NK-92 treated with Interleukin-12 subunit alpha and Interleukin-12 subunit beta, amount 100 ng/mL, for 24 hours (cell line): Measurements from ENCODE around the gene TBC1D16.
"Not testable (repeated sequence)": the region's sequence is repeated elsewhere in the genome, so short reads cannot be mapped to it uniquely, and the experiment has no call there.

Experiments used
- DNase-seq: peaks from one replicate; lab custom pipeline; 2025; lab: John Stamatoyannopoulos, UW

Gene TBC1D16

GRCh38 chr17:79912552-79913330 is 122.9 kb downstream of the TBC1D16 start:
- no peak for DNase-seq

GRCh38 chr17:79911430-79912399 is 124.0 kb downstream of the TBC1D16 start:
- DNase-seq = no peak

DNA sequence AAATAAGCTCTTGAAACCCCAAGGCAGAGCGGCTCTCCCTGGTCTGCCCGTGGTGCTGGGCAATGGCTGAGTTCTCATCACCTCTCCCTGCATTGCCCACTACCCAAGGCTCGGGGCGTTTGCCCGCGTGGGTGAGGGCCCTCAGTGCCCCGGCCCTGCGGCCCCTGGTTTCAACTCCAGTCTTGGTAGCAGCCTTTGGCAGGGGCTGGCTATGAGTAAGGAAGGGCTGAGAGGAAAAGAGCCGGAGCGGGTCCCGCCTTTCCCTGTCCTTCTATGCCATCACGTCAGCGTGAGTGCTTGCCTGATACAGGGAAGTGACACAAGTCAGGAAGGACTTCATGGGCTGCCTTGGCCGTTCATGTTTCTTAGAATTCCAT is 124.7 kb downstream of the TBC1D16 start:
- DNase-seq = no peak

- DNase-seq = no peak
Observed at GRCh38 chr17:79909121-79909520, 126.6 kb downstream of the TBC1D16 start.

GRCh38 chr17:79907850-79908249 is 127.8 kb downstream of the TBC1D16 start:
- DNase-seq = no peak

DNA sequence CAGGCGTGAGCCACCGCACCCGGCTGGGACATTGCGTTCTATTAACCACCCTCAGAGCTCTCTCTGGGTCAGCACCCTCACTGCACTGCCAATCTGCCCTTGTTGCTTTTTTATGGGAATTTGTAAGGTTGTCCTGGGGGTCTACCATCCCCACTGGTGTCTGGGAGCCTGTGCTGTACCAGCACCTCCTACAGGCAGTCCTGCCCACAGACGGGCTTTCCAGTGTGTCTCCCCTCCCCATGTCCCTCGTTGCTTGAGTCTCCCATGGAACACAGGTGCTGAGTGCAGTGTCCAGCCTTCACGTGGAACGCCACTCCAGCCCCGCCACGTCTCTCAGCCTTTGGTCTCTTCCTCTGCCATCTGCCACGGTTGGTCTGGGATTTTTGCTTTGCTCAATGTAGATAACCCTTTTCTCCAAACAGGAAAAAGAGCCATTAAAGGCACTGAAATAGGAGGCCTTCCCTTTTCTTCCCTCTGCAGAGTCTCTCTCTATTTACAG is 128.4 kb downstream of the TBC1D16 start:
- DNase-seq = no peak

GRCh38 chr17:79905832-79906231 is 129.8 kb downstream of the TBC1D16 start:
- no peak for DNase-seq

- no peak for DNase-seq
Observed at GRCh38 chr17:79904865-79905264, 130.8 kb downstream of the TBC1D16 start.

DNA sequence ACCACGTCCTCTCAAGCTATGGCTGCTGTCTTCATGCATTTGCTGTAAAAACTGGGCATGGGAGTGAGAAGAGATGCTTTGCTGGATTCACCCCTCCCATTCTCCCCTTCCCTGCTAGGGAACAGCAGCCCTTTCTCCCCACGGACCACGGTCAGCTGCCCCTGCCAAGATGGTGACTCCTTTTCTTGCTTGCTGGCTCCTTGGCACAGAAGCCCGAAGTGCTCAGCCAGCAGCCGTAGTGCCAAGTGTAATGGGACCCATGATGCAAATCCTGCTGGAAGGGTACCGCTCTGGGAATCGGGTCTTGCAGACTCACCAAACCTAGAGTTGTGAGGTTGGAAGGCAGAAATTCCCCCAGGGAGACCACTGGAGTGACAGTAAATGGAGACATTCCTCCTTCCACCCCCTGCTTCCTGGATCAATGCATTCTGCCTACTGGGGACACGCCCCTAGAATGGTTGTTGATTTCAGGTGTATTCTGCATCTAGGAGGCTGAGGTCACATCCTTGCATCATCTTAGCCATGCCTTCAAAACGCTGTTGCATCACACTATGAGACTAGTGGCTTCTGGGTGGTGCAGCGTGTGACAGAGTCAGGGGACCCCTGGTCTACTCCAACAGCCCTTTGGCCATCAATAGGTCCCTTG is 133.4 kb downstream of the TBC1D16 start:
- DNase-seq = peak; percentile 50

GRCh38 chr17:79901131-79901530 is 134.5 kb downstream of the TBC1D16 start:
- DNase-seq = no peak

DNA sequence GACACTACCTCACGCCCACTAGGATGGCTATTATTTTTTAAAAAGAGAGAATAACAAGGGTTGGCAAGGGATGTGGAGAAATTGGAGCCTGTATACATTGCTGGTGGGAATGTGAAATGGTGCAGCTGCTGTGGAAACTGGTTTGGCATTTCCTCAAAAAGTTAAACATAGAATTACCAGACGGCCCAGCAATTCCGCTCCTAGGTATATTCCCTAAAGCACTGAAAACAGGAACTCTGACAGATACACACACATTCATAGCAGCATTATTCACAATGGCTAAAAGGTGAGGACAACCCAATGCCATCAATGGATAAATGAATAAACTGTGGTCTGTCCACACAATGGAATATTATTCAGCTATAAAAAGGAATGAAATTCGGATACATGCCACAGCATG is 136.1 kb downstream of the TBC1D16 start:
- no peak for DNase-seq

DNA sequence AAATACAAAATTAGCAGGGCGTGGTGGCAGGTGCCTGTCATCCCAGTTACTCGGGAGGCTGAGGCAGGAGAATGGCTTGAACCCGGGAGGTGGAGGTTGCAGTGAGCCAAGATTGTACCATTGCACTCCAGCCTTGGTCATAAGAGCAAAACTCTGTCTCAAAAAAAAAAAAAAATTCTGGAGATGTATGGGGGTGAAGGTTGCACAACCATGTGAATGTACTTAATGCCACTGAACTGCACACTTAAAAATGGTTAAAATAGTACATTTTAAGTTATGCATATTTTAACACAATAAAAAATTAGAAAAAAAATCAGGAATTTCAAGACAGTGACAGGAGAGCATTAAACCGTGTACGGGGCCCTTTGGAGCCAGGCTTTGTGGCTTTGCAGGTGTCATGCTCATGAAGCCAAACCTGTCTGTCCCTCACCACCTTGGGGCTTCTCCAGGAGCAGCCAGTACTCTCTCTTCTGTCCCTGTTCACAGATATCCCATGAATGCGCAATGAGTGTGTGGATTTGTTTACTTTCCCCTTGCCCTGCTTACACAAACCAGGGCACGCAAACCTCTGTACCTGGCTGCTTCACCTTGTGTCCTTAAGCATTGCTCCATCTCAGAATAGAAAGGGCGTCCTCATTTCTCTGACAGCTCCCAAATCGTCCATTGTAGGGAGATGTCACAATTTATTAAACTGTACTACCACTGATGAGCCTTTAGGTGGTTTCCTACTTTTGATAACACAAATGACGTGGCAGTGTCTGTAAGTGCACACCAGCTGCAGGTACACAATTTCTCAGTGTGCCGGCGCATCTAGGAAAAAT is 138.2 kb downstream of the TBC1D16 start:
- no peak for DNase-seq

- DNase-seq = not testable (repeated sequence)
Observed at GRCh38 chr17:79893457-79893856, 142.2 kb downstream of the TBC1D16 start.

DNA sequence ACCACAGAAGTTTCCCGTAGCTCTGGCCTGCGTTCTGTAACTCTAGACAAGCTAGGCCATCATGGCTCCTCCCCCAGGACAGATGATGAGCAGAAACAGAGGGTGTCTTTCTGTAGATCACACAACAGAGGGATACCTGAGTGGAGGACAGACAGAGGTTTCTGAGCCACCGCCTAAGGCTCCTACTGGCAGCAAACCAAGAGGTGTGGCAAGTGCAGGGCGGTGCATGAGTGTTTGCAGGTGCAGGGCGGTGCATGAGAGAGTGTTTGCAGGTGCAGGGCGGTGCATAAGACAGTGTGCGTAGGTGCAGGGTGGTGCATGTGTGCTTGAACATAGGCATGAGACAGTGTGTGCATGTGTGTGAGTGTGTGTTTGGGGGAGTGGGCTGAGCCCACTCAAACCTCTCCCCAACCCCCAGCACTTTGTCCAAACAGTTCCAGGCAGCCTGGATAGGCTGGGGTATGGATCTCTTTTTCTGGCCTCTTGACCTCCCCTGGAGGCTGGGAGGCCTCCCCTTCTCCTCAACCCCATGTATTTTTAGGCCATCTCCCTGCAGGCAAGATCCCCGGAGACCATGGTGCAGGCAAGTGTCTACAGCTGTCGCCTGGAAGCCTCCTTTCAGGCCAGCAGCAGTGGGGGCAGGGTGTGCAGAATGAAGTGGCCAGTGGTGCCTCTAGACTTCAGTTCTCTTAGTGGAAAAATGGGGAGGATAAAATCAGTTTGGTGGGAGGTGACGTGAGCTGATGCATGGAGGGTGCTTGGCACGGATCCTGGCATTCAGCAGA is 143.0 kb downstream of the TBC1D16 start:
- DNase-seq = no peak

DNA sequence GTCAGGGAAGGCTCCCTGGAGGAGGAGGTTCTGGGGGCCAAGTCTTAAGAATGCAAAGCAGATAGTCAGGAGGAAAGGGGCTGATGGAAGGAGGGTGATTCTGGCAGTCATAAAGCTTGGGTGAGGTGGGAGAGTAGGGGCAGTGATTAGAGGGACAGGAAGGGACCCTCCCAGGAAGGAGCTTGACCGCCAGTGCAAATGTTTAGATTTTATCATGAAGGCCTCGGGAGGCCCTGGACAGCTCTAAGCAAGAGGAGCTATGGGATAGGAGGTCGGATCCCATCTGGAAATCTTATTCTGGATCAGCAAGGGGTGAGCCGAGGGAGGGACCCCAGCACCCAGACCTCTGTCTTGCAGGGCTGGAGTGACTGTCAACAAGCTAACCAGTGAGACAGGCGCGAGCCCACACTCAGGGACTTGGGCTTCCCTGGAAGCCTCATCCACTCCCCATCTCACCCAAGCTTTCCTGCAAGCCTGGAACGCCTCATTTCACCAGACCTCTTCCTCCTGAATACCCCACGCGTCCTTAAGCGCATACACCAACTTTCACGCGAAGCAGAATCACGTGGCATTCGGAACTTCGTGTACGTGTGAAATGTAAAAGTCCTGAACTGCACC is 144.4 kb downstream of the TBC1D16 start:
- no peak for DNase-seq

- no peak for DNase-seq
Observed at GRCh38 chr17:79890706-79891105, 145.0 kb downstream of the TBC1D16 start.

DNA sequence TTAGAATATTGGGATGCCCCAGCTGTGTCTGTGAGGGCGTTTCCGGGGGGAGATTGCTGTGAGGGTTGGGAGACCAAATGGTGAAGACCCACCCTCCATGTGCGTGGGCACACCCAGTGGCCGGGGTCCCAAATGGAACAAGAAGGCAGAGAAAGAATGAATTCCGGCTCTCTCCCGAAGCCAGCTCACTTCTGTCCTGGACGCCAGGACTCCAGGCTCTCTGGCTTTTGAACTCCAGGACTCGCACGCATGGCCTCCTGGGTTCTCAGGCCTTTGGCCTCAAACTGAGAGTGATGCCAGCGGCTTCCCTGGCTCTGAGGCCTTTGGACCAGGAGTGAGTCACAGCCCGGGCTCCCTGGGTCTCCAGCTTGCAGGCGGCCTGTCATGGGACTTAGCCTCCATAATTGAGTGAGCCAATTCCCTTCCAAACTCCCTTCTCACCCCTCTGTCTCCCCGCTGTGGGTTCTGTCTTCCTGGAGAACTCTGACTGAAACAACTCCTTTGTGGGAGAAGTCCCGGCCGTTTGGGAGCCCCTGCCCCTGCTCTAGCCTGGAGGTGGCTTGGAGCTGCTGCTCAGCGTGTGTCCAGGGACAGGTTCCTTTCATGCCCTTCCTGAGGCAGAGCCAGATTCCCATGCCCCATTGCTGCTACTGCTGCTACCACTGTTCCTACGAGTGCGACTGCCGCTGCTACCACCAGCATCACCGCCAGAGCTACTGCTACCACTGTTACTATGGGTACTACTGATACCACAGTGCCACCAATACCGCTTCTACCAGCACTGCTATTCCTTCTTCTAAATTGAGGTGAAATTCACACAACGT is 146.6 kb downstream of the TBC1D16 start:
- DNase-seq = no peak

- no peak for DNase-seq
Observed at GRCh38 chr17:79888009-79888540, 147.6 kb downstream of the TBC1D16 start.

DNA sequence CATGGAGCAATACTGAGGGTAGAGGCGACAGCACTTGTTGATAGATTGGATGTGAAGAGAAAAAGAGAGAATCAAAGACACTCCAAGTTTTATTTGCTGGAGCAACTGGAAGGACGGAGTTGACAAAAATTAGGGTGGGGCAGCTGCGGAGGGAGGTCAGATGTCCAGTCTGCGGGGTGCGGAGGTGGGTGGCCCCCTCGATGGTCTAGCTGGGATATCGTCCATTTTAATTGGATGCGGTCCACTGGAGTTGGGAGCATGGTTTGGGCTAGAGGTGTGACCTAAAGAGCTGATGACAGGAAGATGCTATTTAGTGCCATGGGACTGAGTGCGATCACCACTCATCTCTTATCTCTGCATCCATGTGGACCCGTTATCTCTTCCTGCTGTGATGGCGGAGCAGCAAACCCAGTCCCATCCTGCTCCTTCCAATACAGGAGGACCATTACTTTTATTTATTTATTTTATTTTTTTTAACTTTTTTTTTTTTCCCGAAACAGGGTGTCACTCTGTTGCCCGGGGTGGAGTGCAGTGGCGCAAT is 148.2 kb downstream of the TBC1D16 start:
- DNase-seq = no peak
